Smooth muscle cell of the pulmonary artery (primary cell): ENCODE results near the gene BRPF3. TPM values are rescaled to one million over a fixed set of nuclear protein-coding genes. Genes with fewer than 3 reads are reported as not detected.

Experiments used
- total RNA-seq: library from RNA; depleted of rRNA; stranded (reverse); fragments of >200 nt; gene quantifications from 2 replicates; pipeline ENCODE4 v1.2.3, GENCODE V29; 2014

BRPF3 gene
- 18.1 and 24.4 TPM in 2 replicates for total RNA-seq

DNA sequence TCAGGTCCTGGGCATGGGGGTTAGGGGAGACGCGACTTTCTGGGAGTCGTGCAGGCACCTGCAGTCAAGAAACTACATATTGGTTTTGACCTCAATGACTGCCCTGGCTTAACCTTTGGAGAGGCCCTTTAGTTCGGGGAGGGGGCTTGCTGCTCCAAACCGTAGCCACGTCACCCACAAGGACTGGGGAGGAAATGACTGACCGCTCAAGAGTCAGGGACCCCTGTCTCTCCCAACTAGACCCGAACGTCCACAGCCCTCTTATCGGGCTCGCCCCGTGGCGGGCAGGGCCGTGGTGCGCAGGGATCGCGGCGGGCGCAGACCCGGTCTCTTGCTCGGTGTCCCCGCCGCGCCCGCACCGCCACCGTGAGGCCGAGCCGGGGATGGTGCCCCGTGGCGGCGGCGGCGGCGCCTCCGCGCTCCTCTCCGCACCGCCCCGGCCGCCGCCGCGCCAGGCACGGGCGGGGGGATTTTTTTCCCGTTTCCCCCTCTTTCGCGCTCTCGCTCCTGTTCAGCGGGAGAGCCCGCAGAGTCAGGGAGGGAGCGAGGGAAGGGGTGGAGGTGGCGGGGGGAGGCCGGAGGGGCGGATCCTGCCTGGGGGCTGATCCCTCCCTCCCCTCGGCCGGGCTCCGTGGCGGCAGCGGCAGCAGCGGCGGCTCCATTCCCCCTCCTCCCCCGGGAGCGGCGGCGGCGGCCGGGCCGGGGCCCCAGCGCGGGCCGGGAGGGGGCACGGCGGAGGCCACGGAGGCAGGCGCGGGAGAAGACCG lies at the start of gene BRPF3:
Gene BRPF3 (plus strand): TSS at position 632 of the 767 bp plus-strand sequence. CDS start 3,579 bp downstream, outside the sequence.

DNA sequence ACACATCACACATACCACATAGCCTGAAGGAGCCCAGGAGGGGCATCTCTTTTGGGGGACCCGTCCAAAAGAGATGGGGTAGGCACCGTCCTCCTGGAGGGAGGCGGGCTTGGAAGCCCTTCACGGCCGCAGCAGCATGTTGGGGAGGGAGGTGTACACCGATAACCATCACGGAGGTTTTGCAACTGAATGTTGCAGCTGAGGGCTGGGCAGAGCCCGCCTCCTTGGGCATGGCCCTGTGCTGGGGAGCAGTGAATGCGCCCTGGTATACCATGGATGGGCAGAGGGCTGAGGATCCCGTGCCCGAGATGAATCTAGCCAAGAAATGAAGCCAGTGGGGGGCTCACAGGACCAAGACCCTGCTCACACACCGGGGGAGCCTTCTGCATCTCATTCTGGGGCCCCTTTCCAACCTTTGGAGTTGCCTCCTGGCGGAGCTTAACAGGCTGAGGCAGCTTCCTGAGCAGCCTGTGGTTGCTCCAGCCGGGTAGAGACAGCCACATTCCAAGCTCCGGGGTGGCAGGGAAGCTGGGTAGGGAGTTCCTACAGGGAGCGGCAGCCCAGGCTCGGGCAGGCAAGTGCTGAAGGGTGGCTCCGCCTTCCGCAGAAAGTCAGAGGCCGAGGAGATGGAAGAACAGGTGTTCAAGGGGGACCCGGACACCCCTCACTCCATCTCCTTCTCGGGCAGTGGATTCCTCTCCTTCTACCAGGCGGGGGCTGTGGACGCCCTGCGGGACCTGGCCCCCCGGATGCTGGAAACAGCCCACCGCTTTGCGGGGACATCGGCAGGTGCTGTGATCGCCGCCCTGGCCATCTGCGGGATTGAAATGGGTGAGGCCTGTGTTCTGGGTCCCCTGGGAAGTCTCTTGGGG lies 73.5 kb downstream of the BRPF3 start, which contains the start of gene PNPLA1:
Gene PNPLA1 (plus strand): TSS at position 227 of the 872 bp plus-strand sequence. CDS start 400 bp downstream, at position 627.

Other genes with a start within 250 kb of the BRPF3 start
- under 0.01 and 0.07 TPM in 2 replicates for gene SLC26A8, start 172.1 kb upstream of the BRPF3 start, total RNA-seq
- 50.0 and 62.4 TPM in 2 replicates for gene MAPK14, start 168.9 kb upstream of the BRPF3 start, total RNA-seq
- gene MAPK13, start 66.2 kb upstream of the BRPF3 start, total RNA-seq: 16.7 and 17.1 TPM in 2 replicates
- 0.03 and 0.07 TPM in 2 replicates for gene PNPLA1, start 73.3 kb downstream of the BRPF3 start, total RNA-seq
- gene BNIP5, start 140.1 kb downstream of the BRPF3 start, total RNA-seq: not detected in 2 replicates
- 0.59 and 0.79 TPM in 2 replicates for gene ETV7, start 190.9 kb downstream of the BRPF3 start, total RNA-seq
- gene PXT1, start 246.1 kb downstream of the BRPF3 start, total RNA-seq: 0.03 and 0.13 TPM in 2 replicates
- 51.3 and 113 TPM in 2 replicates for gene KCTD20, start 246.3 kb downstream of the BRPF3 start, total RNA-seq